Prostate gland (tissue), 2 donors: Measurements from ENCODE around the gene SLC25A11. TPM values are rescaled to one million over a fixed set of nuclear protein-coding genes. Genes with fewer than 3 reads are reported as not detected.
A peak's percentile ranks its signal among the peaks of the same experiment; 100 is the strongest.

Source experiments
- DNase-seq: peaks from one replicate; pipeline ENCODE4 v3.0.0-alpha.2; 2019; ENCODE audit warnings: low spot score
- H3K27ac ChIP-seq, 2 donors: fragments of 200-600 bp; sonication (generic); 2 replicates each; pipeline ENCODE4 v1.5.1; 2017 to 2019
- H3K27me3 ChIP-seq: fragments of 200-600 bp; sonication (generic); replicated peaks from 2 replicates; pipeline ENCODE4 v1.5.1; 2019; ENCODE audit not compliant: insufficient read depth
- H3K36me3 ChIP-seq, 2 donors: fragments of 200-600 bp; sonication (generic); 1 replicate in 1 of 2; 2 replicates in 1 of 2; pipeline versions ENCODE4 v1.5.1 to v1.8.1; 2017 to 2019
- H3K4me1 ChIP-seq: fragments of 200-600 bp; sonication (generic); replicated peaks from 2 replicates; pipeline ENCODE4 v1.5.1; 2019
- H3K4me3 ChIP-seq, 2 donors: fragments of 200-600 bp; sonication (generic); 2 replicates each; pipeline ENCODE4 v1.5.1; 2017 to 2019
- H3K9me3 ChIP-seq: fragments of 200-600 bp; sonication (generic); 2 replicates; pipeline ENCODE4 v1.5.1; 2017
- POLR2A ChIP-seq: fragments of 450-650 bp; IDR thresholded peaks from one replicate; pipeline ENCODE4 v1.6.1; 2016; ENCODE audit warnings: antibody characterized with exemption, mild to moderate bottlenecking
- POLR2AphosphoS5 ChIP-seq: sonication (generic); formaldehyde crosslinking; IDR thresholded peaks from one replicate; pipeline ENCODE4 v1.6.1; 2017; ENCODE audit warnings: antibody characterized with exemption
- WGBS: methylation state at CpG from one replicate; pipeline ENCODE4 v1.1.5; 2018; 5-methylcytosine and 5-hydroxymethylcytosine counted together
- intact Hi-C: fragments of 100-400 bp; cut with DNase I; formaldehyde crosslinking; loops from one replicate; pipeline ENCODE4 v1.14.2; 2022
- total RNA-seq, 2 donors: library from RNA; depleted of rRNA; stranded (reverse); fragments of >200 nt; gene quantifications; one replicate each; pipeline ENCODE4 v1.1.0, GENCODE V29; 2016
- TF ChIP-seq, protein P1 (sequence below), 4 experiments: fragments of 200-600 bp in 2 of 4; fragments of 450-650 bp in 2 of 4; sonication (generic) in 2 of 4; IDR thresholded peaks; 1 replicate in 3 of 4; 2 replicates in 1 of 4; pipeline ENCODE4 v1.5.1; 2016 to 2019; ENCODE audit warnings: antibody characterized with exemption in 4 of 4, mild to moderate bottlenecking in 2 of 4, moderate library complexity in 2 of 4

The SLC25A11 gene
- total RNA-seq, 2 donors from 2014 or later: 40.5 to 68.0 TPM

DNA sequence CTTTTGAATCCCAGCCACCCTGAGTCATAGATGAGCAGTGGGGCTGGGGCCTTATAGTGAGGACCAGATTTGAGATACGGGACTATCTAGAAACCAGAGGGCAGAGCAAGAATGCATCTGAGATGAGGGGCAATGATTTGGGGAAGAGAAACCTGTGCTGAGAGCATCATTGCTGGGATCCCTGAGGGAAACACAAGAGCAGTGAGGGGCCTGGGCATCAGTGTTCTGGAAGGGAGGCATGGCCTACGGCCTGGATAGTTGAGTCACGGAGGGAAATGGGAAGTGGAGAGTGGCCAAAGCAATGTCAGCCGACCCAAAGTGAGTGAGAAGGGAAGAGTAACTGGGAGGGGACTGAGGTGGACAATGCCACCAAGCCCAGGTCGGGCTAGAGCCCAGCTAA is 42.5 kb upstream of the SLC25A11 start:
- Histone ChIP-seq H3K27ac (no peak overlapping the region), H3K27me3 (no peaks in the 10 kb centered on the region), H3K4me3 (no peak overlapping the region), H3K4me1 (peaks cover 11% of the 10 kb centered on the region), H3K36me3 (peaks cover 0 to 4% of the 10 kb centered on the region in 2 donors), H3K9me3 (no peaks in the 10 kb centered on the region)
- no peak for TF ChIP-seq POLR2AphosphoS5
- TF ChIP-seq, protein P1, sequence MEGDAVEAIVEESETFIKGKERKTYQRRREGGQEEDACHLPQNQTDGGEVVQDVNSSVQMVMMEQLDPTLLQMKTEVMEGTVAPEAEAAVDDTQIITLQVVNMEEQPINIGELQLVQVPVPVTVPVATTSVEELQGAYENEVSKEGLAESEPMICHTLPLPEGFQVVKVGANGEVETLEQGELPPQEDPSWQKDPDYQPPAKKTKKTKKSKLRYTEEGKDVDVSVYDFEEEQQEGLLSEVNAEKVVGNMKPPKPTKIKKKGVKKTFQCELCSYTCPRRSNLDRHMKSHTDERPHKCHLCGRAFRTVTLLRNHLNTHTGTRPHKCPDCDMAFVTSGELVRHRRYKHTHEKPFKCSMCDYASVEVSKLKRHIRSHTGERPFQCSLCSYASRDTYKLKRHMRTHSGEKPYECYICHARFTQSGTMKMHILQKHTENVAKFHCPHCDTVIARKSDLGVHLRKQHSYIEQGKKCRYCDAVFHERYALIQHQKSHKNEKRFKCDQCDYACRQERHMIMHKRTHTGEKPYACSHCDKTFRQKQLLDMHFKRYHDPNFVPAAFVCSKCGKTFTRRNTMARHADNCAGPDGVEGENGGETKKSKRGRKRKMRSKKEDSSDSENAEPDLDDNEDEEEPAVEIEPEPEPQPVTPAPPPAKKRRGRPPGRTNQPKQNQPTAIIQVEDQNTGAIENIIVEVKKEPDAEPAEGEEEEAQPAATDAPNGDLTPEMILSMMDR (IDR thresholded peaks at IDR 0.05): no peak
- TF ChIP-seq POLR2A: no peak
- DNase-seq: no peak
- WGBS: 58% methylated on average over 5 of the region's 5 CpGs
- intact Hi-C loops: no loop called here

DNA sequence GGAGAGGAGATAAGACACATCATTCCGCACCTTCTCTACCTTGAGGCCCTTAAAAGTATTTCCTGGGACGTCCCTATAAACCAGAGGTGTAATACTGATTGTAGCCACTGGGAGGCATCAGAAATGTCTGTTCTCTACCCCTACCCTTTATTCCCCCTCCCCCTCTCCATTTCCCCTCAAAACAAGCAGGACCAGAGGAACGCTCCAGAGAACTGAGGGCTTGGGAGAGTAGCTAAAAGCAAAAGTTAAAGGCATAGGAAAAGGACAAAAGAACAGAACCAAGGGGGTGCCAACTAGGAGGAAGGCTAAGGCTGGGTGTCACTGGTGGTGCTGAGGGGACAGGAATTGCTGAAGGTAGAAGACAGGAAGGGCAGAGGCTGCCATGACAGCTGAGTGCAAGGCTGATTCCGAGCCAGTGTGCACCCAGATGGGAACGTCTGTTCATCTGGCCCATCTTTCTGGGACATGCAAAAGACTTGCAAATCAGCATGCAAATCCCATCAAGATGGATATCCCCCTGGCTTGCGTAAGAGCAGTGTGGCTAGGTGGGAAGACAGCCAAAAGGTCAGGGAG is 40.9 kb upstream of the SLC25A11 start:
- Histone ChIP-seq H3K4me3 (no peak overlapping the region), H3K36me3 (peaks cover 0 to 8% of the 10 kb centered on the region in 2 donors), H3K4me1 (peaks cover under 1% of the 10 kb centered on the region), H3K27me3 (no peaks in the 10 kb centered on the region), H3K9me3 (no peaks in the 10 kb centered on the region), H3K27ac (no peak overlapping the region)
- TF ChIP-seq POLR2A: no peak
- TF ChIP-seq, protein P1 (IDR thresholded peaks at IDR 0.05): peak; percentile 62 to 73 (median 70)
- TF ChIP-seq POLR2AphosphoS5: peak; percentile 31
- intact Hi-C loops: loop anchor here (1.0 kb wide), 1 partner anchor 83 kb away; no protein-coding TSS in a partner anchor
- WGBS: 29% methylated on average over 6 of the region's 6 CpGs
- DNase-seq: peak; percentile 42

DNA sequence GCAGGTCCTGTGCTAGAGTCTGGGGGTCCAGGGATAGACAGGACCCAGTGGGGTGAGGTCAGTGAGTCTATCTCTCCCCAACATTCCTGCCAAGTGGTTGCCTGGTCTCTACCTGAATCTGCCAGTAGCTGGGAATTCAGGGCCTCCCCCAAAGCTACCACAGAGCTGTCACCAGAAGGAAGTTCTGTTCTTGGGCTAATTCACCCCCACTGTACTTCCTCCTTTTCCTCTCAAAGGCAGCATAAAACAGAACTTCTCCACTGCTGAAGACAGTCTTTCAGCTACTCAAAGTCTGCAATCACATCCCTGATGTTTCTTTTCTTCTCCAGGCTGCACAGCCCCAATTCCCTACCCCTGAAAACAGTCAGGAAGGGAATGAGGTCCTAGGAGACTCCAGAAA is 38.9 kb upstream of the SLC25A11 start:
- intact Hi-C loops: no loop called here
- H3K27ac ChIP-seq: no peak overlapping the region
- no peak overlapping the region for H3K4me3 ChIP-seq
- peaks cover 0 to 8% of the 10 kb centered on the region in 2 donors for H3K36me3 ChIP-seq
- TF ChIP-seq POLR2A (no peak), POLR2AphosphoS5 (no peak)
- TF ChIP-seq, protein P1 (IDR thresholded peaks at IDR 0.05): no peak
- no peaks in the 10 kb centered on the region for H3K4me1 ChIP-seq
- DNase-seq: no peak
- H3K9me3 ChIP-seq: no peaks in the 10 kb centered on the region
- H3K27me3 ChIP-seq: no peaks in the 10 kb centered on the region

GRCh38 chr17:4974115-4974670 is 34.3 kb upstream of the SLC25A11 start:
- Histone ChIP-seq H3K36me3 (peaks cover 8 to 12% of the 10 kb centered on the region in 2 donors), H3K9me3 (no peaks in the 10 kb centered on the region), H3K4me3 (no peak overlapping the region), H3K27ac (no peak overlapping the region), H3K4me1 (peaks cover 1% of the 10 kb centered on the region), H3K27me3 (no peaks in the 10 kb centered on the region)
- no peak for DNase-seq
- TF ChIP-seq POLR2AphosphoS5 (no peak), POLR2A (no peak)
- TF ChIP-seq, protein P1 (IDR thresholded peaks at IDR 0.05): no peak
- WGBS: 80% methylated on average over 9 of the region's 9 CpGs
- intact Hi-C loops: no loop called here
